K562 (cell line): ENCODE measurements around the gene RNASE7. TPM values are rescaled to one million over a fixed set of nuclear protein-coding genes. Genes with fewer than 3 reads are reported as not detected.

Experiments used
- BDP1 ChIP-seq: IDR thresholded peaks from 3 replicates; pipeline ENCODE4 v1.6.1; 2011; ENCODE audit not compliant: insufficient read length, insufficient read depth
- CBFA2T2 ChIP-seq: fragments of 450-650 bp; conservative IDR thresholded peaks from 2 replicates; pipeline ENCODE4 v1.6.1; 2017; ENCODE audit warnings: mild to moderate bottlenecking
- CEBPZ ChIP-seq: fragments of 150-350 bp; IDR thresholded peaks from 2 replicates; pipeline ENCODE4 v1.6.1; 2014; ENCODE audit warnings: low read depth, mild to moderate bottlenecking, low read length, borderline replicate concordance
- E2F1 ChIP-seq: sonication (generic); formaldehyde crosslinking; IDR thresholded peaks from 2 replicates; pipeline ENCODE4 v1.8.1; 2023; ENCODE audit warnings: mild to moderate bottlenecking, missing genetic modification reagents, moderate library complexity
- HMGN3 ChIP-seq: IDR thresholded peaks from 2 replicates; pipeline ENCODE4 v1.6.1; 2011; ENCODE audit warnings: borderline replicate concordance, low read depth, mild to moderate bottlenecking, mixed read lengths, low read length; ENCODE audit not compliant: insufficient read length; ENCODE audit errors: extremely low read depth
- POLR3A ChIP-seq: IDR thresholded peaks from 2 replicates; pipeline ENCODE4 v1.6.1; 2011; ENCODE audit warnings: borderline replicate concordance, mild to moderate bottlenecking, moderate library complexity; ENCODE audit not compliant: insufficient read length, insufficient read depth; ENCODE audit errors: extremely low read depth
- SAFB2 ChIP-seq: fragments of 200-400 bp; formaldehyde crosslinking; IDR thresholded peaks from 2 replicates; pipeline ENCODE4 v1.6.1; 2018; ENCODE audit warnings: borderline replicate concordance, low read length, low read depth, moderate library complexity; ENCODE audit not compliant: severe bottlenecking
- TAF15 ChIP-seq: fragments of 200-400 bp; formaldehyde crosslinking; IDR thresholded peaks from 2 replicates; pipeline ENCODE4 v1.6.1; 2017; ENCODE audit warnings: mild to moderate bottlenecking, low read depth, low read length, moderate library complexity
- TAL1 ChIP-seq: fragments of 450-650 bp; IDR thresholded peaks from 2 replicates; pipeline ENCODE4 v1.6.1; 2016; ENCODE audit warnings: mild to moderate bottlenecking
- ZNF12 ChIP-seq: sonication (generic); formaldehyde crosslinking; IDR thresholded peaks from 2 replicates; pipeline ENCODE4 v1.4.0; 2020; ENCODE audit warnings: mild to moderate bottlenecking, missing genetic modification reagents
- ZNF347 ChIP-seq: fragments of 450-650 bp; formaldehyde crosslinking; IDR thresholded peaks from 2 replicates; pipeline ENCODE4 v1.4.0; 2020; ENCODE audit warnings: low read depth, mild to moderate bottlenecking, moderate library complexity
- ZNF431 ChIP-seq: sonication (generic); formaldehyde crosslinking; IDR thresholded peaks from 2 replicates; pipeline ENCODE4 v1.8.0; 2022; ENCODE audit warnings: mild to moderate bottlenecking, missing genetic modification reagents
- ZNF445 ChIP-seq: fragments of 250-450 bp; sonication (Bioruptor Pico); IDR thresholded peaks from 2 replicates; pipeline ENCODE4 v1.4.0; 2020; ENCODE audit warnings: low read depth, mild to moderate bottlenecking, moderate library complexity
- ZNF766 ChIP-seq: fragments of 200-800 bp; sonication (Bioruptor generic); conservative IDR thresholded peaks from 2 replicates; pipeline ENCODE4 v1.6.1; 2016; ENCODE audit warnings: missing genetic modification characterization, missing compliant biosample characterization
- polyA plus RNA-seq, 8 experiments: library from polyadenylated mRNA; depleted of rRNA in 4 of 8; stranded (reverse) in 5 of 8; unstranded in 3 of 8; fragments of >200 nt; fragmentation: Nextera tagmentation in 2 of 8; fragmentation: Illumina TruSeq in 1 of 8; extraction: Ambion mirVana in 2 of 8; extraction: Trizol in 1 of 8; gene quantifications; 2 replicates each; pipeline versions ENCODE4 v1.2.1 to v1.2.3, GENCODE V29; 2011 to 2014; ENCODE audit warnings: inconsistent platforms in 1 of 8, missing spikeins in 1 of 8
- total RNA-seq, 7 experiments: library from RNA; depleted of rRNA in 6 of 7; stranded (reverse); fragments of >200 nt in 6 of 7; fragmentation: Illumina TruSeq in 2 of 7; extraction: Trizol in 2 of 7; gene quantifications; 2 replicates each; pipeline versions ENCODE4 v1.2.1 to v1.2.3, GENCODE V29; 2011 to 2021; ENCODE audit warnings: low replicate concordance in 1 of 7
- TF ChIP-seq, protein P1 (sequence below): sonication (generic); formaldehyde crosslinking; IDR thresholded peaks from 2 replicates; pipeline ENCODE4 v1.8.0; 2022; ENCODE audit warnings: mild to moderate bottlenecking, missing genetic modification reagents
- TF ChIP-seq, protein P2 (sequence below), 2 experiments: fragments of 450-650 bp in 1 of 2; sonication (generic) in 1 of 2; formaldehyde crosslinking in 1 of 2; IDR thresholded peaks in 1 of 2; conservative IDR thresholded peaks in 1 of 2; 2 replicates each; pipeline versions ENCODE4 v1.6.1 to v1.8.1; 2016 to 2023; ENCODE audit warnings: mild to moderate bottlenecking in 2 of 2, moderate library complexity in 2 of 2, inconsistent platforms in 1 of 2, missing genetic modification reagents in 1 of 2
- TF ChIP-seq, protein P3 (sequence below), 3 experiments: fragments of 200-800 bp in 1 of 3; sonication (Bioruptor generic) in 1 of 3; sonication (generic) in 1 of 3; formaldehyde crosslinking in 1 of 3; IDR thresholded peaks; 2 replicates each; pipeline versions ENCODE4 v1.6.1 to v1.8.0; 2016 to 2022; ENCODE audit warnings: mild to moderate bottlenecking in 2 of 3, missing compliant biosample characterization in 2 of 3, missing genetic modification characterization in 2 of 3, missing genetic modification reagents in 1 of 3

RNASE7 gene
- total and polyA plus RNA-seq, 9 of the 15 experiments (the other 6 are each of a cell fraction or from before 2014, with no cell fraction given), result not detected

DNA sequence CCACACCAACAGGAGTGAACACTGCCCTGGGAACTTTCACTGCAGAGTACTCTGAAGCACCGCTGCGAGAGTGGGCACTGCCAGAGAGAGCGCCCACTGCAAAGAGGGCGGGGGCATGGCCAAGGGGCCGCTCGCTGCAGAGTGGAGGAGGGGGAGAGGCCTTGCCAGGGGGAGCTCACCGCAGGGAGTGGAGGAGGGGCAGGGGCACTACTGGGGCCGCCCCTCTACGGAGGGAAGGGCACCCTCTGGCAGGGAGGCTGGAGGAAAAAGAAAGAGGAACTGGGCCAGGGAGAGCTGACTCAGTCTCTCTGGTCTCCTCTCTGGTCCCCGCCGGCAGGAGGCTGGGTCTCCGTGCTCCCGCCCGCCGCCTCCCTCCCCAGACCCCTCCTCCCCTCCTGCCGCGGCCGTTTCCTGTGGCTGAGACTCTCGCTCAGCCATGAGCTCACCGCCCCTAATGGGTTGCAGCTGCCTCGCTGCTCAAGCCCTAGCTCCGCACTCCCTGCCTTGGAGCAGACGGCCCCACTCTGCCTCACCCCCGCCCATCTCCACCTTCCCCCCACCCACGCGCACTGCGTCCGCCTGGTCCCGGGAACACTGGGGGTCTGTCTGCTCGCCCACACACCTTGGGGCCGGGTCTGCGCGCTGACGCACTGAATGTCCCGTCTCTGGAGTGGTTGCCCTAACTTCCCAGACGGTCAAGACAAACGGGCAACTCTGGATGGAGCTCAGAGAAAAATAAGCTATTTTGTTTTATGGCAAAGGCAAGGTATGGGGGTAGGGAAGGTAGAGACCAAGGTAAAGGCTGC, 29.3 kb downstream of the RNASE7 start (continued):
- no peak for TF ChIP-seq CEBPZ
- no peak for TF ChIP-seq HMGN3
- no peak for TF ChIP-seq POLR3A
- no peak for TF ChIP-seq TAL1
- no peak for TF ChIP-seq ZNF347 (CRISPR knock-in tag)
- TF ChIP-seq TAF15, result no peak
- no peak for TF ChIP-seq ZNF445 (CRISPR knock-in tag)
- TF ChIP-seq, protein P1, sequence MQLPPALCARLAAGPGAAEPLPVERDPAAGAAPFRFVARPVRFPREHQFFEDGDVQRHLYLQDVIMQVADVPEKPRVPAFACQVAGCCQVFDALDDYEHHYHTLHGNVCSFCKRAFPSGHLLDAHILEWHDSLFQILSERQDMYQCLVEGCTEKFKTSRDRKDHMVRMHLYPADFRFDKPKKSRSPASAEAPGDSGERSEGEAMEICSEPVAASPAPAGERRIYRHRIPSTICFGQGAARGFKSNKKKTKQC, result no peak
- TF ChIP-seq, protein P2, sequence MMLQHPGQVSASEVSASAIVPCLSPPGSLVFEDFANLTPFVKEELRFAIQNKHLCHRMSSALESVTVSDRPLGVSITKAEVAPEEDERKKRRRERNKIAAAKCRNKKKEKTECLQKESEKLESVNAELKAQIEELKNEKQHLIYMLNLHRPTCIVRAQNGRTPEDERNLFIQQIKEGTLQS (IDR thresholded peaks at IDR 0.05), result 0 out of 2 replicates have a peak, but pooled peaks have one; percentile 24
- TF ChIP-seq, protein P2 (CRISPR knock-in tag; conservative IDR thresholded peaks at IDR 0.05), result no peak
- TF ChIP-seq BDP1, result no peak
- no peak for TF ChIP-seq ZNF431 (CRISPR knock-in tag)
- no peak for TF ChIP-seq ZNF766
- TF ChIP-seq, protein P3, sequence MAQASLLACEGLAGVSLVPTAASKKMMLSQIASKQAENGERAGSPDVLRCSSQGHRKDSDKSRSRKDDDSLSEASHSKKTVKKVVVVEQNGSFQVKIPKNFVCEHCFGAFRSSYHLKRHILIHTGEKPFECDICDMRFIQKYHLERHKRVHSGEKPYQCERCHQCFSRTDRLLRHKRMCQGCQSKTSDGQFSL (CRISPR knock-in tag; IDR thresholded peaks at IDR 0.05), result no peak
- TF ChIP-seq, protein P3 (tag; IDR thresholded peaks at IDR 0.05), result no peak
- TF ChIP-seq SAFB2, result no peak
- TF ChIP-seq CBFA2T2, result no peak
- TF ChIP-seq E2F1, result no peak
- no peak for TF ChIP-seq ZNF12 (CRISPR knock-in tag)
